ENCODE data around the gene ELOVL5. TPM values are rescaled to one million over a fixed set of nuclear protein-coding genes. Genes with fewer than 3 reads are reported as not detected.

ELOVL5 gene
- total RNA-seq, 4 donors from 2014 or later = 125 to 251 (median 186) TPM

Small RNA genes within 50 kb of the gene (small RNA-seq; reads per million reads assigned to genes)
- gene MIR5685 = not detected
- gene RNU1-136P = not detected

Other genes with a start within 250 kb of the ELOVL5 start
- under 1 TPM in 1 of 4 donors, not detected in 3; 0.36 TPM for gene GCM1, start 200.1 kb downstream of the ELOVL5 start, total RNA-seq
- 10 to 100 TPM; 38.6 to 86.3 (median 46.6) TPM for gene GCLC, start 196.2 kb upstream of the ELOVL5 start, total RNA-seq

All from omental fat pad (tissue), 4 donors.